ENCODE results near the gene KIF5B.

KIF5B gene

GRCh38 chr10:32077896-32078485 is 21.8 kb upstream of the KIF5B start:
- Histone ChIP-seq H3K79me2 (ENCODE audit: insufficient read depth, low read length) (no peaks in the 10 kb centered on the region), H3K27me3 (ENCODE audit: insufficient read depth, low read length, poor library complexity, severe bottlenecking) (no peaks in the 10 kb centered on the region), H3K9ac (ENCODE audit: low read depth, low read length, poor library complexity, severe bottlenecking) (no peak overlapping the region), H3K4me1 (ENCODE audit: insufficient read depth, low read length, poor library complexity, severe bottlenecking) (no peaks in the 10 kb centered on the region), H3K4me2 (ENCODE audit: low read depth, low read length, poor library complexity, severe bottlenecking) (no peak overlapping the region), H3F3A (ENCODE audit: low read depth) (no peaks in the 10 kb centered on the region), H2AFZ (ENCODE audit: low read length) (no peak overlapping the region), H3K4me3 (ENCODE audit: low read length, poor library complexity, severe bottlenecking) (no peak overlapping the region), H3K9me2 (replicated peaks; ENCODE audit: low read depth, low read length) (no peaks in the 10 kb centered on the region), H4K20me1 (ENCODE audit: insufficient read depth, low read length, poor library complexity, severe bottlenecking) (no peaks in the 10 kb centered on the region), H3K9me3 (ENCODE audit: insufficient read depth, low read depth, low read length) (no peaks in the 10 kb centered on the region), H3K36me3 (ENCODE audit: insufficient read depth, low read length) (no peaks in the 10 kb centered on the region)
- no peak for TF ChIP-seq CTCF (conservative IDR thresholded peaks at IDR 0.05; ENCODE audit: low read length)
- no peak for TF ChIP-seq EZH2phosphoT487 (IDR thresholded peaks at IDR 0.05; ENCODE audit: borderline replicate concordance)

- no peak for TF ChIP-seq CTCF (conservative IDR thresholded peaks at IDR 0.05; ENCODE audit: low read length)
- no peak for TF ChIP-seq EZH2phosphoT487 (IDR thresholded peaks at IDR 0.05; ENCODE audit: borderline replicate concordance)
Measured at GRCh38 chr10:32073659-32074058, 17.4 kb upstream of the KIF5B start.

GRCh38 chr10:32073128-32073527 is 16.9 kb upstream of the KIF5B start:
- no peaks in the 10 kb centered on the region for H4K20me1 ChIP-seq (ENCODE audit: insufficient read depth, low read length, poor library complexity, severe bottlenecking)
- H3F3A ChIP-seq (ENCODE audit: low read depth) = no peaks in the 10 kb centered on the region
- no peaks in the 10 kb centered on the region for H3K9me2 ChIP-seq (replicated peaks; ENCODE audit: low read depth, low read length)
- no peaks in the 10 kb centered on the region for H3K4me1 ChIP-seq (ENCODE audit: insufficient read depth, low read length, poor library complexity, severe bottlenecking)
- no peak overlapping the region for H3K4me2 ChIP-seq (ENCODE audit: low read depth, low read length, poor library complexity, severe bottlenecking)
- no peaks in the 10 kb centered on the region for H3K9me3 ChIP-seq (ENCODE audit: insufficient read depth, low read depth, low read length)
- no peaks in the 10 kb centered on the region for H3K27me3 ChIP-seq (ENCODE audit: insufficient read depth, low read length, poor library complexity, severe bottlenecking)
- no peak overlapping the region for H3K9ac ChIP-seq (ENCODE audit: low read depth, low read length, poor library complexity, severe bottlenecking)
- H2AFZ ChIP-seq (ENCODE audit: low read length) = no peak overlapping the region
- no peak overlapping the region for H3K4me3 ChIP-seq (ENCODE audit: low read length, poor library complexity, severe bottlenecking)
- no peaks in the 10 kb centered on the region for H3K79me2 ChIP-seq (ENCODE audit: insufficient read depth, low read length)
- no peaks in the 10 kb centered on the region for H3K36me3 ChIP-seq (ENCODE audit: insufficient read depth, low read length)
- no peak for TF ChIP-seq EZH2phosphoT487 (IDR thresholded peaks at IDR 0.05; ENCODE audit: borderline replicate concordance)
- no peak for TF ChIP-seq CTCF (conservative IDR thresholded peaks at IDR 0.05; ENCODE audit: low read length)

More at GRCh38 chr10:32073659-32074058, 17.4 kb upstream of the KIF5B start:
- no peak overlapping the region for H3K9ac ChIP-seq (ENCODE audit: low read depth, low read length, poor library complexity, severe bottlenecking)
- no peaks in the 10 kb centered on the region for H3K4me1 ChIP-seq (ENCODE audit: insufficient read depth, low read length, poor library complexity, severe bottlenecking)
- H3K36me3 ChIP-seq (ENCODE audit: insufficient read depth, low read length) = no peaks in the 10 kb centered on the region
- no peak overlapping the region for H2AFZ ChIP-seq (ENCODE audit: low read length)
- no peaks in the 10 kb centered on the region for H3K9me2 ChIP-seq (replicated peaks; ENCODE audit: low read depth, low read length)
- no peaks in the 10 kb centered on the region for H3K9me3 ChIP-seq (ENCODE audit: insufficient read depth, low read depth, low read length)
- no peaks in the 10 kb centered on the region for H3F3A ChIP-seq (ENCODE audit: low read depth)
- H3K4me2 ChIP-seq (ENCODE audit: low read depth, low read length, poor library complexity, severe bottlenecking) = no peak overlapping the region
- no peak overlapping the region for H3K4me3 ChIP-seq (ENCODE audit: low read length, poor library complexity, severe bottlenecking)
- H4K20me1 ChIP-seq (ENCODE audit: insufficient read depth, low read length, poor library complexity, severe bottlenecking) = no peaks in the 10 kb centered on the region
- H3K79me2 ChIP-seq (ENCODE audit: insufficient read depth, low read length) = no peaks in the 10 kb centered on the region
- H3K27me3 ChIP-seq (ENCODE audit: insufficient read depth, low read length, poor library complexity, severe bottlenecking) = no peaks in the 10 kb centered on the region
